Nephron progenitor cell (in vitro differentiated cells): ENCODE measurements around the gene SERPINE1.

Experiments
- DNase-seq: peaks from one replicate; pipeline ENCODE4 v3.0.0; 2021
- H3K27ac Mint-ChIP-seq: 2 replicates; pipeline ENCODE4 v1.8.0; 2021; ENCODE audit warnings: mild to moderate bottlenecking, moderate library complexity, mixed read lengths
- H3K27me3 Mint-ChIP-seq: 2 replicates; pipeline ENCODE4 v1.8.0; 2021; ENCODE audit warnings: mild to moderate bottlenecking, low read depth, mixed read lengths; ENCODE audit not compliant: poor library complexity
- H3K36me3 Mint-ChIP-seq: 2 replicates; pipeline ENCODE4 v1.8.0; 2021; ENCODE audit warnings: low read depth, mixed read lengths
- H3K4me1 Mint-ChIP-seq: 2 replicates; pipeline ENCODE4 v1.8.0; 2021; ENCODE audit warnings: mixed read lengths
- H3K4me3 Mint-ChIP-seq: 2 replicates; pipeline ENCODE4 v1.8.0; 2021; ENCODE audit warnings: mild to moderate bottlenecking, moderate library complexity, mixed read lengths
- H3K9me3 Mint-ChIP-seq: 2 replicates; pipeline ENCODE4 v1.8.0; 2021; ENCODE audit warnings: mild to moderate bottlenecking, moderate library complexity, mixed read lengths
- TF ChIP-seq, protein P1 (sequence below): fragments of 200-600 bp; sonication (generic); IDR thresholded peaks from 2 replicates; pipeline ENCODE4 v1.5.0; 2021; ENCODE audit warnings: antibody characterized with exemption

Gene SERPINE1

GRCh38 chr7:101140746-101141382 lies 14.0 kb downstream of the SERPINE1 start:
- no peak overlapping the region for H3K4me3 Mint-ChIP-seq
- TF ChIP-seq, protein P1, sequence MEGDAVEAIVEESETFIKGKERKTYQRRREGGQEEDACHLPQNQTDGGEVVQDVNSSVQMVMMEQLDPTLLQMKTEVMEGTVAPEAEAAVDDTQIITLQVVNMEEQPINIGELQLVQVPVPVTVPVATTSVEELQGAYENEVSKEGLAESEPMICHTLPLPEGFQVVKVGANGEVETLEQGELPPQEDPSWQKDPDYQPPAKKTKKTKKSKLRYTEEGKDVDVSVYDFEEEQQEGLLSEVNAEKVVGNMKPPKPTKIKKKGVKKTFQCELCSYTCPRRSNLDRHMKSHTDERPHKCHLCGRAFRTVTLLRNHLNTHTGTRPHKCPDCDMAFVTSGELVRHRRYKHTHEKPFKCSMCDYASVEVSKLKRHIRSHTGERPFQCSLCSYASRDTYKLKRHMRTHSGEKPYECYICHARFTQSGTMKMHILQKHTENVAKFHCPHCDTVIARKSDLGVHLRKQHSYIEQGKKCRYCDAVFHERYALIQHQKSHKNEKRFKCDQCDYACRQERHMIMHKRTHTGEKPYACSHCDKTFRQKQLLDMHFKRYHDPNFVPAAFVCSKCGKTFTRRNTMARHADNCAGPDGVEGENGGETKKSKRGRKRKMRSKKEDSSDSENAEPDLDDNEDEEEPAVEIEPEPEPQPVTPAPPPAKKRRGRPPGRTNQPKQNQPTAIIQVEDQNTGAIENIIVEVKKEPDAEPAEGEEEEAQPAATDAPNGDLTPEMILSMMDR, result no peak
- H3K4me1 Mint-ChIP-seq, result peaks cover 46% of the 10 kb centered on the region
- no peaks in the 10 kb centered on the region for H3K9me3 Mint-ChIP-seq
- DNase-seq, result no peak
- H3K36me3 Mint-ChIP-seq, result no peaks in the 10 kb centered on the region
- peaks cover 33% of the 10 kb centered on the region for H3K27me3 Mint-ChIP-seq
- H3K27ac Mint-ChIP-seq, result peak overlapping the region; percentile 25

DNA sequence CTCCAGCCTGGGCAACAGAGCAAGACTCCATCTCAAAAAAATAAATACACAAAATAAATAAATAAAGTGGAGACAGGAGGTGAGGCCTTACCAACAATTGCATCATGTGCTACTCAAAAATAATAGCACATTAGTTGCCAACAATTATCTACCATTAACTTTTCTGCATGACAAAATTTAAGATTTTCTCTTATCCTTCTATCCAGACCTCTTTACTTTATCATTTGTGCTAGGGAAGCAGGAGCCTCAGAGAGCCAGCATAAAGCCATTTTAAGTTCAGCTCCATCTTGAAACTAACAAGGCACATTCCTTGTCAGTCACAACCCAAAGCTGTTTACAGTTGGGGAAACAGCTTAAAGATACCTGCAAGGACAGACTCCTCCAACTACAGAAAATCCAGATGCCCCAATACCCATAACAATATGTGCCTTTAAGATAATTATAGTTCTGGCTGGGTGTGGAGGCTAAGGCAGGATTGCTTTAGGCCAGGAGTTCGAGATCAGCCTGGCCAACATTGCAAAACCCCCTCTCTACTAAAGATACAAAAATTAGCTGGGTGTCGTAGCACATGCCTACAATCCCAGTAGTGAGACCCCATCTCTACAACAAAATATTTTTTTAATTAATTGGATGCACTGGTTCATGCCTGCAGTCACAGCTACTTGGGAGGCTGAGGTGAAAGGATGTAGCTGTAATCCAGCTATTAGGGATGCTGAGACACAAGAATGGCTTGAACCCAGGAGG lies 25.2 kb downstream of the SERPINE1 start:
- peaks cover 24% of the 10 kb centered on the region for H3K27me3 Mint-ChIP-seq
- no peak for DNase-seq
- H3K4me1 Mint-ChIP-seq, result peaks cover 23% of the 10 kb centered on the region
- TF ChIP-seq, protein P1, result no peak
- peaks cover 4% of the 10 kb centered on the region for H3K9me3 Mint-ChIP-seq
- peaks cover 9% of the 10 kb centered on the region for H3K36me3 Mint-ChIP-seq
- no peak overlapping the region for H3K27ac Mint-ChIP-seq
- H3K4me3 Mint-ChIP-seq, result no peak overlapping the region

DNA sequence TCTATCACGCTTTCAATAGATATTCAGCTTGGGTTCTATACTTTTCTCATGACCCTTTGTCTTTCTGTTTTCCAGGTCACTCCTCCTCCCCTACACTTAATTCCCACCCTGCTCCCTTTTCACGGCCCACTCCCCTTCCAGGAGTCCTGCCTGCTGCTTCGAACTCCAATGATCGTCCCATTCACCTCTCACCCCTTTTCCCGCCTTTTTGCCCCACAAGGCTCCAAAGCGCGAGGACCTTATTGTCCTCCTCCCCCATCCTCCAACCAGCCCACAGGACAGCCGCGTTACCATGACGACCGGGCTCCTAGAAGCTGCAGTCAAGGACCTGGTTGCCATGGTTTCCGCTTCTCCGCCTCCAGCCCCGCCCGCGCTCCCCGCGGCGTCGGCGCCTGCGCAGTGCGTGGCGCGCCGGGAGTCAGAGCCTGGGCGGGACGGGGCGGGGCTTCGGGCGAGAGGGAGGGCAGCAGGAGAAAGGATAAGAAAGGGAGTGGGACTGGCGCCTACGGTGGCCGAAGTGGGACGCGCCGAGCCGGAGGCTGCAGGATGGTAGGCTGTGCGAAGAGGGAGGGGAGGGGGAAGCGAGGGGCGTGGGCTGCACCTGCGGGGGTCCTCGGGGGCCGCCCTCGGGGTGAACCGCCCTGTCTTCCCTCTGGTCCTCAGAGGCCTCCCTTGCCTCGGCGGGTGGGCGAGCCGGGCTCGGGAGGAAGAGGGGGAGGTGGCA lies 27.2 kb downstream of the SERPINE1 start, which contains the start of gene AP1S1:
Gene AP1S1 (plus strand): TSS at position 508 of the 724 bp plus-strand sequence. CDS start 39 bp downstream, at position 547.
- Mint-ChIP-seq H3K4me3 (peak within 1 kb of the TSS; percentile 87), H3K9me3 (peaks cover 4% of the 10 kb centered on the region), H3K27me3 (peaks cover 20% of the 10 kb centered on the region), H3K36me3 (peaks cover 24% of the 10 kb centered on the region), H3K4me1 (peaks cover 25% of the 10 kb centered on the region), H3K27ac (no peak within 1 kb of the TSS)
- DNase-seq, result peak; percentile 96
- TF ChIP-seq, protein P1, result no peak

- no peak for DNase-seq
- peaks cover 29% of the 10 kb centered on the region for H3K36me3 Mint-ChIP-seq
- peaks cover 15% of the 10 kb centered on the region for H3K27me3 Mint-ChIP-seq
- H3K27ac Mint-ChIP-seq, result no peak overlapping the region
- peaks cover 4% of the 10 kb centered on the region for H3K9me3 Mint-ChIP-seq
- H3K4me1 Mint-ChIP-seq, result peaks cover 31% of the 10 kb centered on the region
- TF ChIP-seq, protein P1, result no peak
- H3K4me3 Mint-ChIP-seq, result peak overlapping the region; percentile 87
Measured at GRCh38 chr7:101154693-101155102, 27.8 kb downstream of the SERPINE1 start.

DNA sequence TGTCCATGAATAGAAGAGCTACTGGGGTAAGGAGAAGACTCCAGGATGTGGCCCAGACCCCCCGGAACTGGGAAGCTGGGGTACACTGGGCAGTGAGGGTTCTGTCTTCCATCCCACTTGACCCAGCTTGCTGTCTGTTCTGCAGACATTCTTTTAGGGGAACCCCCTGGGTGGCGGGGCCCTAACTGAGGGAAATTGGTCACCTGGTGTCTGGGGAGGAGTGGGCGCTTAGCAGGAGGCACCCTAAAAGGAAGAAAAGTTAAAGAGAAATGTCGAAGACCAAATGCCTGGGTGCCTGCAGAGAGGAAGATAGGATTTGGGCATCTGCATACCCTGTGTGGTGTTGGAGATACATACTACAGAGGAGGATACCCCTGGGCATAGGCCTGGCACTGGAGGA lies 28.4 kb downstream of the SERPINE1 start:
- Mint-ChIP-seq H3K4me3 (peak overlapping the region; percentile 87), H3K36me3 (peaks cover 35% of the 10 kb centered on the region), H3K27me3 (peaks cover 16% of the 10 kb centered on the region), H3K27ac (no peak overlapping the region), H3K9me3 (peaks cover 4% of the 10 kb centered on the region), H3K4me1 (peaks cover 37% of the 10 kb centered on the region)
- no peak for DNase-seq
- TF ChIP-seq, protein P1, result no peak
